HepG2 (cell line): Measurements from ENCODE around the gene SND1. TPM values are rescaled to one million over a fixed set of nuclear protein-coding genes. Genes with fewer than 3 reads are reported as not detected.

Experiments
- HDAC1 ChIP-seq: sonication (generic); formaldehyde crosslinking; IDR thresholded peaks from 2 replicates; pipeline ENCODE4 v1.5.1; 2020; ENCODE audit warnings: mild to moderate bottlenecking, missing genetic modification reagents
- HNRNPK ChIP-seq: fragments of 200-400 bp; formaldehyde crosslinking; IDR thresholded peaks from 2 replicates; pipeline ENCODE4 v1.6.1; 2018; ENCODE audit warnings: low read length, low read depth, moderate library complexity, mild to moderate bottlenecking; ENCODE audit not compliant: poor library complexity, severe bottlenecking
- MEIS1 ChIP-seq: sonication (generic); formaldehyde crosslinking; IDR thresholded peaks from 2 replicates; pipeline ENCODE4 v1.9.0; 2021; ENCODE audit warnings: mild to moderate bottlenecking, missing genetic modification reagents, moderate library complexity, borderline replicate concordance
- NFE2L2 ChIP-seq: fragments of 150-350 bp; IDR thresholded peaks from 2 replicates; pipeline ENCODE4 v1.6.1; 2014; ENCODE audit warnings: low read length
- NFKB2 ChIP-seq: sonication (generic); formaldehyde crosslinking; IDR thresholded peaks from 2 replicates; pipeline ENCODE4 v1.4.0; 2020; ENCODE audit warnings: missing genetic modification reagents, borderline replicate concordance
- POLR2G ChIP-seq: fragments of 200-400 bp; formaldehyde crosslinking; IDR thresholded peaks from 2 replicates; pipeline ENCODE4 v1.6.1; 2018; ENCODE audit warnings: mild to moderate bottlenecking, low read depth, low read length, moderate library complexity
- RBFOX2 ChIP-seq: fragments of 200-400 bp; formaldehyde crosslinking; IDR thresholded peaks from 2 replicates; pipeline ENCODE4 v1.6.1; 2017; ENCODE audit warnings: low read depth, mild to moderate bottlenecking, low read length
- RFX1 ChIP-seq: fragments of 450-650 bp; IDR thresholded peaks from 2 replicates; pipeline ENCODE4 v1.6.1; 2017
- RXRA ChIP-seq: sonication (generic); formaldehyde crosslinking; IDR thresholded peaks from 2 replicates; pipeline ENCODE4 v1.5.1; 2020; ENCODE audit warnings: missing genetic modification reagents
- SMAD1 ChIP-seq: sonication (generic); formaldehyde crosslinking; IDR thresholded peaks from 2 replicates; pipeline ENCODE4 v1.4.0; 2020; ENCODE audit warnings: missing genetic modification reagents, low read depth, mild to moderate bottlenecking, borderline replicate concordance
- THAP9 ChIP-seq: sonication (generic); formaldehyde crosslinking; IDR thresholded peaks from 2 replicates; pipeline ENCODE4; 2020; ENCODE audit warnings: missing genetic modification reagents, mild to moderate bottlenecking, borderline replicate concordance
- YEATS4 ChIP-seq: sonication (generic); formaldehyde crosslinking; IDR thresholded peaks from 2 replicates; pipeline ENCODE4 v1.4.0; 2020; ENCODE audit warnings: missing genetic modification reagents, borderline replicate concordance
- ZNF235 ChIP-seq: sonication (generic); formaldehyde crosslinking; IDR thresholded peaks from 2 replicates; pipeline ENCODE4 v1.8.1; 2023; ENCODE audit warnings: mild to moderate bottlenecking, missing genetic modification reagents, borderline replicate concordance
- ZNF256 ChIP-seq: sonication (generic); formaldehyde crosslinking; conservative IDR thresholded peaks from 2 replicates; pipeline ENCODE4 v1.4.0; 2020; ENCODE audit warnings: missing genetic modification reagents
- ZNF275 ChIP-seq: sonication (generic); formaldehyde crosslinking; IDR thresholded peaks from 2 replicates; pipeline ENCODE4 v1.8.0; 2022; ENCODE audit warnings: missing genetic modification reagents, mild to moderate bottlenecking, inconsistent platforms, borderline replicate concordance
- ZNF557 ChIP-seq: sonication (generic); formaldehyde crosslinking; IDR thresholded peaks from 2 replicates; pipeline ENCODE4 v1.4.0; 2020; ENCODE audit warnings: missing genetic modification reagents
- ZNF720 ChIP-seq: sonication (generic); formaldehyde crosslinking; IDR thresholded peaks from 2 replicates; pipeline ENCODE4 v1.4.0; 2020; ENCODE audit warnings: missing genetic modification reagents
- ZNF747 ChIP-seq: sonication (generic); formaldehyde crosslinking; IDR thresholded peaks from 2 replicates; pipeline ENCODE4 v1.8.1; 2023; ENCODE audit warnings: missing genetic modification reagents, mild to moderate bottlenecking, borderline replicate concordance
- ZNF788 ChIP-seq: sonication (generic); formaldehyde crosslinking; IDR thresholded peaks from 2 replicates; pipeline ENCODE4 v1.5.0; 2020; ENCODE audit warnings: mild to moderate bottlenecking, missing genetic modification reagents, borderline replicate concordance
- polyA plus RNA-seq, 8 experiments: library from polyadenylated mRNA; depleted of rRNA in 3 of 8; stranded (reverse) in 7 of 8; unstranded in 1 of 8; fragments of >200 nt; fragmentation: Illumina TruSeq in 4 of 8; extraction: Trizol in 4 of 8; gene quantifications; 2 replicates each; pipeline versions ENCODE4 v1.2.1 to v1.2.3, GENCODE V29; 2011 to 2016; ENCODE audit warnings: low read depth in 4 of 8, missing spikeins in 1 of 8, mixed read lengths in 1 of 8; ENCODE audit not compliant: insufficient read depth in 1 of 8
- total RNA-seq, 5 experiments: library from RNA; depleted of rRNA; stranded (reverse); fragments of >200 nt; fragmentation: Illumina TruSeq; extraction: Trizol; gene quantifications; 2 replicates each; pipeline ENCODE4 v1.2.3, GENCODE V29; 2016; ENCODE audit warnings: low read depth in 1 of 5
- TF ChIP-seq, protein P1 (sequence below): sonication (generic); formaldehyde crosslinking; IDR thresholded peaks from 2 replicates; pipeline ENCODE4 v1.4.0; 2020; ENCODE audit warnings: missing genetic modification reagents
- TF ChIP-seq, protein P2 (sequence below): sonication (generic); formaldehyde crosslinking; IDR thresholded peaks from 2 replicates; pipeline ENCODE4 v1.5.0; 2020; ENCODE audit warnings: missing genetic modification reagents

The SND1 gene
- total and polyA plus RNA-seq, 2 of the 13 experiments (the other 11 are each of a cell fraction or from before 2014, with no cell fraction given), result 110 to 182 TPM

- TF ChIP-seq, protein P1, sequence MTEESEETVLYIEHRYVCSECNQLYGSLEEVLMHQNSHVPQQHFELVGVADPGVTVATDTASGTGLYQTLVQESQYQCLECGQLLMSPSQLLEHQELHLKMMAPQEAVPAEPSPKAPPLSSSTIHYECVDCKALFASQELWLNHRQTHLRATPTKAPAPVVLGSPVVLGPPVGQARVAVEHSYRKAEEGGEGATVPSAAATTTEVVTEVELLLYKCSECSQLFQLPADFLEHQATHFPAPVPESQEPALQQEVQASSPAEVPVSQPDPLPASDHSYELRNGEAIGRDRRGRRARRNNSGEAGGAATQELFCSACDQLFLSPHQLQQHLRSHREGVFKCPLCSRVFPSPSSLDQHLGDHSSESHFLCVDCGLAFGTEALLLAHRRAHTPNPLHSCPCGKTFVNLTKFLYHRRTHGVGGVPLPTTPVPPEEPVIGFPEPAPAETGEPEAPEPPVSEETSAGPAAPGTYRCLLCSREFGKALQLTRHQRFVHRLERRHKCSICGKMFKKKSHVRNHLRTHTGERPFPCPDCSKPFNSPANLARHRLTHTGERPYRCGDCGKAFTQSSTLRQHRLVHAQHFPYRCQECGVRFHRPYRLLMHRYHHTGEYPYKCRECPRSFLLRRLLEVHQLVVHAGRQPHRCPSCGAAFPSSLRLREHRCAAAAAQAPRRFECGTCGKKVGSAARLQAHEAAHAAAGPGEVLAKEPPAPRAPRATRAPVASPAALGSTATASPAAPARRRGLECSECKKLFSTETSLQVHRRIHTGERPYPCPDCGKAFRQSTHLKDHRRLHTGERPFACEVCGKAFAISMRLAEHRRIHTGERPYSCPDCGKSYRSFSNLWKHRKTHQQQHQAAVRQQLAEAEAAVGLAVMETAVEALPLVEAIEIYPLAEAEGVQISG (CRISPR knock-in tag), result peak; percentile 84
- peak; percentile 76 for TF ChIP-seq THAP9 (CRISPR knock-in tag)
- TF ChIP-seq ZNF557 (CRISPR knock-in tag), result 0 out of 2 replicates have a peak, but pooled peaks have one; percentile 56
- TF ChIP-seq POLR2G, result peak; percentile 85
- TF ChIP-seq RBFOX2, result peak; percentile 94
- TF ChIP-seq ZNF747, result peak; percentile 42; the same call in 1 of the 2 replicates
- TF ChIP-seq NFKB2 (CRISPR knock-in tag), result peak; percentile 42; the same call in 1 of the 2 replicates
- TF ChIP-seq YEATS4 (CRISPR knock-in tag), result peak; percentile 98
- TF ChIP-seq HDAC1 (CRISPR knock-in tag), result peak; percentile 96
- peak; percentile 53; the same call in 1 of the 2 replicates for TF ChIP-seq ZNF788 (CRISPR knock-in tag)
- TF ChIP-seq, protein P2, sequence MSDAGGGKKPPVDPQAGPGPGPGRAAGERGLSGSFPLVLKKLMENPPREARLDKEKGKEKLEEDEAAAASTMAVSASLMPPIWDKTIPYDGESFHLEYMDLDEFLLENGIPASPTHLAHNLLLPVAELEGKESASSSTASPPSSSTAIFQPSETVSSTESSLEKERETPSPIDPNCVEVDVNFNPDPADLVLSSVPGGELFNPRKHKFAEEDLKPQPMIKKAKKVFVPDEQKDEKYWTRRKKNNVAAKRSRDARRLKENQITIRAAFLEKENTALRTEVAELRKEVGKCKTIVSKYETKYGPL, result peak; percentile 68; the same call in 1 of the 2 replicates
- TF ChIP-seq SMAD1 (CRISPR knock-in tag), result 0 out of 2 replicates have a peak, but pooled peaks have one; percentile 42
- no peak for TF ChIP-seq NFE2L2
- TF ChIP-seq ZNF275 (CRISPR knock-in tag), result peak; percentile 31; the same call in 1 of the 2 replicates
- TF ChIP-seq ZNF235 (CRISPR knock-in tag), result no peak; the same call in 1 of the 2 replicates
- peak; percentile 46; the same call in 1 of the 2 replicates for TF ChIP-seq ZNF256 (CRISPR knock-in tag)
- TF ChIP-seq MEIS1 (CRISPR knock-in tag), result 0 out of 2 replicates have a peak, but pooled peaks have one; percentile 26
- no peak for TF ChIP-seq ZNF720
- peak; percentile 54 for TF ChIP-seq RXRA (CRISPR knock-in tag)
- TF ChIP-seq HNRNPK, result peak; percentile 54
- TF ChIP-seq RFX1, result no peak
Observed at GRCh38 chr7:127651556-127652332, at the start of gene SND1 (continued).
